K562 (cell line): ENCODE results near the gene AKAP6.

Source experiments
- MAFG ChIP-seq: fragments of 450-650 bp; conservative IDR thresholded peaks from 2 replicates; pipeline ENCODE4 v1.6.1; 2016; ENCODE audit warnings: missing genetic modification characterization, missing compliant biosample characterization
- PKNOX1 ChIP-seq: fragments of 450-650 bp; IDR thresholded peaks from 2 replicates; pipeline ENCODE4 v1.6.1; 2016
- POLR2AphosphoS5 ChIP-seq: IDR thresholded peaks from 2 replicates; pipeline ENCODE4 v1.6.1; 2011; ENCODE audit warnings: mild to moderate bottlenecking, low read depth, low read length, moderate library complexity; ENCODE audit not compliant: control insufficient read depth, insufficient read depth
- ZFX ChIP-seq: sonication (generic); formaldehyde crosslinking; IDR thresholded peaks from 2 replicates; pipeline ENCODE4 v1.8.0; 2022; ENCODE audit warnings: mild to moderate bottlenecking, missing genetic modification reagents, moderate library complexity
- ZKSCAN8 ChIP-seq: fragments of 200-800 bp; sonication (Bioruptor generic); IDR thresholded peaks from 2 replicates; pipeline ENCODE4 v1.6.1; 2016; ENCODE audit warnings: missing genetic modification characterization, missing compliant biosample characterization
- TF ChIP-seq, protein P1 (sequence below): sonication (generic); formaldehyde crosslinking; IDR thresholded peaks from 2 replicates; pipeline ENCODE4 v1.8.0; 2022; ENCODE audit warnings: missing genetic modification reagents, mild to moderate bottlenecking, borderline replicate concordance
- TF ChIP-seq, protein P2 (sequence below): fragments of 450-650 bp; conservative IDR thresholded peaks from 2 replicates; pipeline ENCODE4 v1.6.1; 2016; ENCODE audit warnings: missing genetic modification characterization, low read depth, mild to moderate bottlenecking, missing compliant biosample characterization, moderate library complexity

GRCh38 chr14:32826404-32827082 lies 497.4 kb downstream of the AKAP6 start:
- no peak for TF ChIP-seq ZKSCAN8
- no peak for TF ChIP-seq ZFX (CRISPR knock-in tag)
- TF ChIP-seq MAFG (tag), result no peak
- TF ChIP-seq, protein P1, sequence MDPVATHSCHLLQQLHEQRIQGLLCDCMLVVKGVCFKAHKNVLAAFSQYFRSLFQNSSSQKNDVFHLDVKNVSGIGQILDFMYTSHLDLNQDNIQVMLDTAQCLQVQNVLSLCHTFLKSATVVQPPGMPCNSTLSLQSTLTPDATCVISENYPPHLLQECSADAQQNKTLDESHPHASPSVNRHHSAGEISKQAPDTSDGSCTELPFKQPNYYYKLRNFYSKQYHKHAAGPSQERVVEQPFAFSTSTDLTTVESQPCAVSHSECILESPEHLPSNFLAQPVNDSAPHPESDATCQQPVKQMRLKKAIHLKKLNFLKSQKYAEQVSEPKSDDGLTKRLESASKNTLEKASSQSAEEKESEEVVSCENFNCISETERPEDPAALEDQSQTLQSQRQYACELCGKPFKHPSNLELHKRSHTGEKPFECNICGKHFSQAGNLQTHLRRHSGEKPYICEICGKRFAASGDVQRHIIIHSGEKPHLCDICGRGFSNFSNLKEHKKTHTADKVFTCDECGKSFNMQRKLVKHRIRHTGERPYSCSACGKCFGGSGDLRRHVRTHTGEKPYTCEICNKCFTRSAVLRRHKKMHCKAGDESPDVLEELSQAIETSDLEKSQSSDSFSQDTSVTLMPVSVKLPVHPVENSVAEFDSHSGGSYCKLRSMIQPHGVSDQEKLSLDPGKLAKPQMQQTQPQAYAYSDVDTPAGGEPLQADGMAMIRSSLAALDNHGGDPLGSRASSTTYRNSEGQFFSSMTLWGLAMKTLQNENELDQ (CRISPR knock-in tag), result no peak
- TF ChIP-seq, protein P2, sequence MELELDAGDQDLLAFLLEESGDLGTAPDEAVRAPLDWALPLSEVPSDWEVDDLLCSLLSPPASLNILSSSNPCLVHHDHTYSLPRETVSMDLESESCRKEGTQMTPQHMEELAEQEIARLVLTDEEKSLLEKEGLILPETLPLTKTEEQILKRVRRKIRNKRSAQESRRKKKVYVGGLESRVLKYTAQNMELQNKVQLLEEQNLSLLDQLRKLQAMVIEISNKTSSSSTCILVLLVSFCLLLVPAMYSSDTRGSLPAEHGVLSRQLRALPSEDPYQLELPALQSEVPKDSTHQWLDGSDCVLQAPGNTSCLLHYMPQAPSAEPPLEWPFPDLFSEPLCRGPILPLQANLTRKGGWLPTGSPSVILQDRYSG (tag), result no peak
- no peak for TF ChIP-seq PKNOX1
- TF ChIP-seq POLR2AphosphoS5, result no peak
